HuH-7 (cell line): ENCODE measurements around the gene U2AF1L4.

Experiments
- DNase-seq: peaks from one replicate; pipeline ENCODE4 v3.0.0; 2011; ENCODE audit warnings: low spot score

Gene U2AF1L4

DNA sequence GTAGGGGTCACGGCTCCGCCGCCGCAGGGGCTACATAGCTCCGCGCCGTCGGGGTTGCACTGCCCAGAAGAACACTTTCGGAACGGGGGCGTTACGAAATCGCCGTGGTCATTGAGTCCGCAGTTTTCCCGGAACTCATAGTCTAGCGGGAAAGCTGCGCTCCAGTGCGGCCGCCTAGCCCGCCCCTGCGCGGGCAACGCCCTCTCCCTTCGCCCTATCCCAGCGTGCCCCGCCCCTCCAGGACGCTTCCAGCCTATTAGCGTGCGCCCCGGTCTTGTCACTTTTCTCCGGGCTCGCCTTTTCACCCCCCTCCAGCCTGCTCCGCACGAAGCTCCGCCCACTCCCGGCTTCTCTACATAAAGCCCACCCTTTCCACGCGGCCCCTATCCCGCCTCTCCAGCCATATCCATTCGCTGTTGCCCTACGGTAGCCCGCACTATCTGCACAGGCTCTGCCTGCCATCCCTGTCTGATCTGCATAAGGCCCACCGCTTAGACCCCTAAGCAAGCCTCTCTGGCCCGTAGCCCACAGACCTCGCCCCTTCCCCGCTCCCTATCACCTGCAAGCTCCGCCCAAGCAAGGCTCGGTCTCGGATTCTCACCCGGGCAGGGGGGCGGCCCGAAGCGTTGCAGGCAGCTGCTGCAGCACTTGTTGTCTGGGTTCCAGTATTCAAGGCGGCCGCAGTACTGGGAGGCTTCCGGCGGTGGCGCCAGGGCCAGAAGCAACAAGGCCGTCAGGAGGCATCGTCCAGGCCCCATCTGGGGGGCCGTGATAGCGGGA lies 4.6 kb downstream of the U2AF1L4 start:
- peak; percentile 100 for DNase-seq

DNA sequence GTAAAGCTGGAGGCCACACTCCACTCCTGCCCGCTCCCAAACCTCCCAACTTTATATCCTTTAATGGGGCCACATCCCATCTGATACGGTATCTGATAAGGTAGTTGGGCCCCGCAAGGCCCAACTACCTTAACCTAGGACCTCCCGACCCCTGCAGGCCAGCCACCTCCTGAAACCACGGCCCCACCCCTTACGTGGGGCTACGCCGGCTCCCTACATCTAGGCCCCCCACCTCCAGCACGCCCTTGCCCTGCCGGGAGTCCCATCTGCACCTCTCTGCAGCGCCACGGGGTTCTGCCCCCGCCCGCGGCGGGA lies 5.2 kb downstream of the U2AF1L4 start:
- DNase-seq, result no peak

DNA sequence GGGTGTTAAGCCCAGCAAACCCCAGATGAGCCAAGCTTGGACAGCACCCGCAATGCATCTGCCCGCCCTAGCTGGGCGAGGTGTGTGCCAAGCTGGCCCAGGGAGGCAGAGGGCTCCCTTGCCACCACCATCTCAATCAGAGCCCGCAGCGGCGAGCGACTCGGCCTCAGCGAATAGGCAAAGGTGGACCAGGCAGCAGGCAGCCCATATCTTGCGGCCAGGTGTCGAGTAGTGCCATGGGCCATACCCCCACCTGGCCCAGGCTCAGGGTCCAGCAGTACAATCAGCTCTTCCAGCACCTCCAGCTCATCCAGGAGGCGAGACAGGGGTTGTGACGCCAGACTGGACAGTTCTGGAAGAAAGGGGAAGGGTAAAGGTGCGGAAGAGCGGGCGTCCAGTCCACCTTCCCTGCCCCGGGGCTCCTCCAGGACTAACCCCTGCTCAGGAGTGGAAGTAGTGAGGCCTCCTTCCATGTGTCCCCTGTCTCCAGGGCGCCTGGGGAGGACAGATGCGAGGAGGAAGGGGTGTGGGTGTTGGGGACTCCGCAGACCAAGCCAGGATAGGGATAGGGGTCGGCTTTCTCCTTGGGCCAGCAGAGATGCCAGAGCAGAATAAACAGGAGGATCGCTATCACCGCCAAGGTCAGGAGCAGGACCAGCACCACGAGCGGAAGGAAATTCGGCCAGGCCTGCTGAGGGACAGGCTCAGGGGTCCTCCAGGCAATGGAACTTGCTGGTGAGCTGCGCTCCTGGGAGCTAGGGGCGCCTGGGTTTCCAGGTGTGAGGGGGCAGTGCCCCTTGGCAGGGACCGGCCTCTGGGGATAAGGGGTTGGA lies 5.7 kb downstream of the U2AF1L4 start:
- no peak for DNase-seq

DNA sequence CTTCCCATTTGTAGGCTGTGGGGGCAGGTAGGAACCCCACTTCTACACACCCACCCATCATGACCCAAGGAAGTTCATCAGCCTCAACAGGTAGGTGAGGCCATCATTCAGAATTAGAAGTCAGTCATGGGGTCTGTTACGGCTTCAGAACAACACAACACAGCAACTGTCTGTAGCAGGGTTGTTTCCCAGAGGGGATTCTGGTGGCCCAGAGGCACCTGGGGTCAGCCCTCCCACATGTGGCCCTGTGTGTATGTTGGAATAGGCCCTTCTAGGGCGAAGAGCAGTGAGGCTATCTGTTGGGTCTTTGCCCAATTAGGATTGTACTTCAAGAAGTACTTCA lies 6.4 kb downstream of the U2AF1L4 start:
- no peak for DNase-seq

DNA sequence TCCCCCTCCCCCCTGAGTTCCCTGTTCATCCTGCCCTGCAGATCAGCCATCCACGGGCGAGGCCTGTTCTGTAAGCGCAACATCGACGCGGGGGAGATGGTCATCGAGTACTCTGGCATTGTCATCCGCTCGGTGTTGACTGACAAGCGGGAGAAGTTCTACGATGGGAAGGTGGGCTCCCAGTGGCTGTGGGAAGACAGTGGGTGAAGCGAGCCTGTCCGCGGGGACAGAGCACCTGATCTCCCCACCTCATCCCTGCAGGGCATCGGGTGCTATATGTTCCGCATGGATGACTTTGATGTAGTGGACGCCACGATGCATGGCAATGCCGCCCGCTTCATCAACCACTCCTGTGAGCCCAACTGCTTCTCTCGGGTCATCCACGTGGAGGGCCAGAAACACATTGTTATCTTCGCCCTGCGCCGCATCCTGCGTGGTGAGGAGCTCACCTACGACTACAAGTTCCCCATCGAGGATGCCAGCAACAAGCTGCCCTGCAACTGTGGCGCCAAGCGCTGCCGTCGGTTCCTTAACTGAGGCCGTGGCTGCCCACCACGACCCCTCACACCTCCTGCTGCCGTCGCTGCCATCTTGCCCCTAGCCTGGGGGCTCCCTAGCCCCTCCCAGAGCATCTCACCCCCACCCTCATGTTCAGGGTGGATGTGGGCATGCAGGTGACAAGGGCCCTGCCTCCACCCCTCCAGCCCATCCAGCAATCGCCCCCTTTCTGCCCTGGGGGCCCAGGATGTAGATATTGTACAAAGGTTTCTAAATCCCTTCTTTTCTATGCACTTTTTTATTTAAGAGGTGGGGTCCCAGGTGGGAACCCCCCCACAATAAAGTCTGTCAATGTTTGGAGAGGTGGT lies 7.0 kb downstream of the U2AF1L4 start:
- DNase-seq, result no peak

DNA sequence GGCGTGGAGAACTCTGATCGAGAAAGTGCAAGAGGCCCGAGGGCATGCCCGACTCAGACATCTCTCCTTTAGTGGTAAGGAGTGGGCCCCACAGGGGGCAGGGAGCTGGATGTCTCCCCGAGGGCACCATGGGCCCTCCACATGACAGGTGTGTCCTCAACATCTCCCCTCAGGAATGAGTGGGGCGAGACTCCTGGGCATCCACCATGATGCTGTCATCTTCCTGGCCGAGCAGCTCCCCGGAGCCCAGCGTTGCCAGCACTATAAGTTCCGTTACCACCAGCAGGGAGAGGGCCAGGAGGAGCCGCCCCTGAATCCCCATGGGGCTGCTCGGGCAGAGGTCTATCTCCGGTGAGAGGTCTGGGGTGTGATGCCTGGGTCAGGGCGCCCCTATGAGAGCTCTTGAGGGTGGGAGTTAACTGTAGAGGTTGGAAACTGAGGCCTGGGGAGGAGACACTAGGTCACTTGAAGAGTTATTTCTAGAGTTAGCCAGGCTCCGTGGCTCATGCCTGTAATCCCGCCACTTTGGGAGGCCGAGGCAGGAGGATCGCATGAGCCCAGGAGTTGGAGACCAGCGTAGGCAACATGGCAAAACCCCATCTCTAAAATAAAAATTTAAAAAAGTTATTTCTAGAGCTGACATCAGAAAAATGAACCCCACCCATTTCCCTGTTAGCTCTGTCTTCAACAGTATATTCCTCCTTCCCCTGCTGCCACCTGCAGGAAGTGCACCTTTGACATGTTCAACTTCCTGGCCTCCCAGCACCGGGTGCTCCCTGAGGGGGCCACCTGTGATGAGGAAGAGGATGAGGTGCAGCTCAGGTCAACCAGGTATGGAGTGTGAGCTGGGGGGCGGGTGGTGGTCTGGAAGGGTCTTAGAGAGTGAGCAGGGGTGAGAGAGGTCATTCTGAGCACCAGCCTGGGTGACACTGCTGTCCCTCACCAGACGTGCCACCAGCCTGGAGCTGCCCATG lies 8.0 kb downstream of the U2AF1L4 start:
- peak; percentile 67 for DNase-seq

DNA sequence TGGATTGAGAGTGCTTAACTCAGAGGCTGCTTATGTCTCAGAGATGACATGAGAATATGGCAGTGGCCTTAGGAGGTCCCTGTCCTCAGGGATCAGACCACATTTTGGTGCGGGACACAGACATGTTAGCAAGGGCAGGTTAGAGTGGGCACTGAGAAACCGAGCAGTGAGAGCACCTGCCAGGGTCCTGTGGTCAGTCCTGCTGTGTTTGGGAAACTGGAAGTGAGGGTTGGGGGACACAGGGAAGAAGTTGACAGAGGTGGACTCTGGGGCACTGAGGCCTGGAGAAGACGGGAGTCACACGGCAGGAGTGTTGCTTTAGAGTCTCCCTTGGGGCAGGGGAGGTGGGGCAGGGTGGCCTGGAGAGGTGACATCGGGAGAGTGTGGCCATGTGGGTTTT lies 10.3 kb downstream of the U2AF1L4 start:
- DNase-seq, result no peak

DNA sequence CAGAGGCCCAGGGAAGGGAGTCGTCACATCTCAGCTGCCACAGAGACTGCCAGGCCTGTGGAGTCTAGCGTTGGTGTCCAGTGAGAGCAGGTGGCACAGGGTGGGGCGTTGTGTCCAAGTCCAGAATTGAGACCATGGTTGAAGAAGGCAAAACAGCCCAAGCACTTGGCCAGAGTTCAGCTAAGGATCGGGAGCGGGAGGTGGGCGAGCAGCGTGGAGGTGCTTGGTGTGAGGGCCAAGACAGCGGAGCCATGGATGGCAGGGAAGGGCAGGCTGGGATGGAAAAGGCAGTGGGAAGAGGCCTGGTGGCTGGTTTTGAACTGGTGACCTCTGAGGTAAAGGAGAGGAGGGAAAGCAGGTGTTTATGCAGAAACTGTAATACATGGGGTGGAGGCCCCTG lies 10.9 kb downstream of the U2AF1L4 start:
- DNase-seq, result no peak

DNA sequence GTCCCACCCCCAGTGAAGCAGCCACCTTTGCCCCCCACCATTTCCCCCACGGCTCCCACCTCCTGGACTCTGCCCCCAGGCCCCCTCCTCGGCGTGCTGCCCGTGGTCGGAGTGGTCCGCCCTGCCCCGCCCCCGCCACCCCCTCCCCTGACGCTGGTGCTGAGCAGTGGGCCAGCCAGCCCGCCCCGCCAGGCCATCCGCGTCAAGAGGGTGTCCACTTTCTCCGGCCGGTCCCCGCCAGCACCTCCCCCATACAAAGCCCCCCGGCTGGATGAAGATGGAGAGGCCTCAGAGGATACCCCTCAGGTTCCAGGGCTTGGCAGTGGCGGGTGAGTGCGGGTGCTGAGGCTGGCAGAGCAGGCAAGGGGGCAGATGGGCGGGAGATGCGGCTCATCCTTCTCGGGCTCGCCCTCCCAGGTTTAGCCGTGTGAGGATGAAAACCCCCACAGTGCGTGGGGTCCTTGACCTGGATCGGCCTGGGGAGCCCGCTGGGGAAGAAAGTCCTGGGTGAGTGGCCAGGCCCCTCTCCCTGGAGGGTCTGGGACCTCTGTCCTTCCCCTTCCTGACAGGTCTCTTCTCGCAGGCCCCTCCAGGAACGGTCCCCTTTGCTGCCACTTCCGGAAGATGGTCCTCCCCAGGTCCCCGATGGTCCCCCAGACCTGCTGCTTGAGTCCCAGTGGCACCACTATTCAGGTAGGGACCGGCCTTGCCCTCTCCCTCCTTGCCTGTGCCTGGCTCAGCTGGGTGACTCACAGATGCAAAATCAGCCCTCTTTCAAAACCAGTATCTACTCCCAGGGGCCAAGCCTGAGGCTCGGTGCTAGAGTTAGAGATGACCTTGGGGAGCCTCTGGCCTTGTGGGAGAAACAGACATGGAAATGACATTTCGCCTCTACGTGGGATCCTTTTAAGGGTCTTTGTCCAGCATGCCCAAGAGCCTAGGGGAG lies 11.8 kb downstream of the U2AF1L4 start:
- no peak for DNase-seq

DNA sequence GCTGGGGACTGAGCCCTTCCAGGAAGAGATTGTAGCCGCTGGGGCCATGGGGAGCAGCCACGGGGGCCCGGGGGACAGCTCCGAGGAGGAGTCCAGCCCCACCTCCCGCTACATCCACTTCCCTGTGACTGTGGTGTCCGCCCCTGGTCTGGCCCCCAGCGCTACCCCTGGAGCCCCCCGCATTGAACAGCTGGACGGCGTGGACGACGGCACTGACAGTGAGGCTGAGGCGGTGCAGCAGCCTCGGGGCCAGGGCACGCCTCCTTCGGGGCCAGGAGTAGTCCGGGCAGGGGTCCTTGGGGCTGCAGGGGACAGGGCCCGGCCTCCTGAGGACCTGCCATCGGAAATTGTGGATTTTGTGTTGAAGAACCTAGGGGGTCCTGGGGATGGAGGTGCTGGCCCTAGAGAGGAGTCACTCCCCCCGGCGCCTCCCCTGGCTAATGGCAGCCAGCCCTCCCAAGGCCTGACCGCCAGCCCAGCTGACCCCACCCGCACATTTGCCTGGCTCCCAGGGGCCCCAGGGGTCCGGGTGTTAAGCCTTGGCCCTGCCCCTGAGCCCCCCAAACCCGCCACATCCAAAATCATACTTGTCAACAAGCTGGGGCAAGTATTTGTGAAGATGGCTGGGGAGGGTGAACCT lies 12.6 kb downstream of the U2AF1L4 start:
- no peak for DNase-seq

DNA sequence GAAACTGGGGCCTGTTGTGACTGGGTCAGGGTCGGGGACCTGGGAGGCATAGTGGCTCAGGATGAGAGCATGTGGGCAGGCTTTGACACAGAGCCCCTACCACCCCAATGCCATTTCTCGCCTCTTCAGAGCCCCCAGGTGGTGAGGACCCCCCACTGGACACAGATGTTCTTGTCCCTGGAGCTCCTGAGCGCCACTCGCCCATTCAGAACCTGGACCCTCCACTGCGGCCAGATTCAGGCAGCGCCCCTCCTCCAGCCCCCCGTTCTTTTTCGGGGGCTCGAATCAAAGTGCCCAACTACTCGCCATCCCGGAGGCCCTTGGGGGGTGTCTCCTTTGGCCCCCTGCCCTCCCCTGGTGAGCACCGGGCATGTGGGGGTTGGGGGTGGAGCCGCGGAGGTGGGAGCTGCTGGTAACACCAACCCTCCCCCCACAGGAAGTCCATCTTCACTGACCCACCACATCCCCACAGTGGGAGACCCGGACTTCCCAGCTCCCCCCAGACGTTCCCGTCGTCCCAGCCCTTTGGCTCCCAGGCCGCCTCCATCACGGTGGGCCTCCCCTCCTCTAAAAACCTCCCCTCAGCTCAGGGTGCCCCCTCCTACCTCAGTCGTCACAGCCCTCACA lies 13.3 kb downstream of the U2AF1L4 start:
- no peak for DNase-seq

DNA sequence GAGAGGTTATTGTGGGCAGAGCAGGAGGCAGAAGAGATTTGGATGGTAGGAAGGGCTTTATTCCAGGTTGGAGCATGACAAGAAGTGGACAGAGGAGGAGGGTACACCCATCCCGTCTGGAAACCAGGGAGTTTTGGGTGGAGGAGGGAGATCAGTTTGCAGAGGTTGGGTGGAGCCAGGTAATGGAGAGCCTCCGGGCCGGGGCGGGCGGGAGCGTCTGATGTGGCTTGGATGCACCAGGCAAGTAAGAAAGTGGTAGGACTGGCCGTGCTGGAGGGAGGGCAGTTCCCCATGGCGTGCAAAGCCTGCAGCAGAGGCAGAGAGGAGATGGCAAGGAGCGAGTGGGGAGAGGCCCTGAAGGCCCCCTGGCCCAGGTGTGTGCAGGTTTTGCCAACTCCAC lies 13.9 kb downstream of the U2AF1L4 start:
- DNase-seq, result no peak

DNA sequence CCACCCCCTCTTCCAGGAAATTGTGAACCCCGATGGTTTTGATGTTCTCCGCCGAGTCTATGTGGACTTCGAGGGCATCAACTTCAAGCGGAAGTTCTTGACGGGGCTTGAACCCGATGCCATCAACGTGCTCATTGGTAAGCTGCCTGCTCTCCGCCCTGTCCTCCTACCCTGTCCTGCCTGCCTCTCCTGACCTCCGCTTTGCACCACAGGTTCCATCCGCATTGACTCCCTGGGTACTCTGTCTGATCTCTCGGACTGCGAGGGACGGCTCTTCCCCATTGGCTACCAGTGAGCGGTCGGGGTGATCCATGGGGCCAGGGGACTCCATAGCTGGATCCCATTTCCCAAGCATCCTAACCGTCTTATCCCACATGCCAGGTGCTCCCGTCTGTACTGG lies 14.9 kb downstream of the U2AF1L4 start:
- no peak for DNase-seq

DNA sequence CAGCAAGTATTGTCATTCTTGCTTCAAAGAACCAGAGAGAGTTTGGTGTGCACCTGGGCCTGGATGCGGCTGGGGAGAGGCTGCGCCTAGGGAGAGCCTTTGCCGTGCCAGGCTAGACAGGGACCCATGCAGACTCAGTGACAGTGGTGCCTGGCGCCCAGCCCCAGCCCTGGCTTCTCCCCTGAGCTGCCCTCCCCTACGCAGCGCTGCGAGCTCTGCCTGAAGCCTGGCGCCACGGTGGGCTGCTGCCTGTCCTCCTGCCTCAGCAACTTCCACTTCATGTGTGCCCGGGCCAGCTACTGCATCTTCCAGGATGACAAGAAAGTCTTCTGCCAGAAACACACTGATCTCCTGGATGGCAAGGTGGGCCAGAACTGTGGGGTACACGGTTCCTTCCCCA lies 15.5 kb downstream of the U2AF1L4 start:
- no peak for DNase-seq

DNA sequence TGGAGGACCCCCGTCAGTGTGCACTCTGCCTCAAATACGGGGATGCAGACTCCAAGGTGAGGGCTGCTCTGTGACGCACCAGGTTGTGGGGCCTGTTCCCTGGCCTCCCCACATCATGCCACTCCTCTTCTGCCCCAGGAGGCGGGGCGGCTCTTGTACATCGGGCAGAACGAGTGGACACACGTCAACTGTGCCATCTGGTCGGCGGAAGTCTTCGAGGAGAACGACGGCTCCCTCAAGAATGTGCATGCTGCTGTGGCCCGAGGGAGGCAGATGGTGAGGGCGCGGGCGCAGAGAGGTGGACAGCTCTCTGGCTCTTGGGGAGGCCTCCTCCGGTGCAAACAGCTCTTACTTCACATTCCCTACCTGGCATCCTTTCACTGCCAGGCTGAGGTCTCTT lies 16.2 kb downstream of the U2AF1L4 start:
- DNase-seq, result no peak

DNA sequence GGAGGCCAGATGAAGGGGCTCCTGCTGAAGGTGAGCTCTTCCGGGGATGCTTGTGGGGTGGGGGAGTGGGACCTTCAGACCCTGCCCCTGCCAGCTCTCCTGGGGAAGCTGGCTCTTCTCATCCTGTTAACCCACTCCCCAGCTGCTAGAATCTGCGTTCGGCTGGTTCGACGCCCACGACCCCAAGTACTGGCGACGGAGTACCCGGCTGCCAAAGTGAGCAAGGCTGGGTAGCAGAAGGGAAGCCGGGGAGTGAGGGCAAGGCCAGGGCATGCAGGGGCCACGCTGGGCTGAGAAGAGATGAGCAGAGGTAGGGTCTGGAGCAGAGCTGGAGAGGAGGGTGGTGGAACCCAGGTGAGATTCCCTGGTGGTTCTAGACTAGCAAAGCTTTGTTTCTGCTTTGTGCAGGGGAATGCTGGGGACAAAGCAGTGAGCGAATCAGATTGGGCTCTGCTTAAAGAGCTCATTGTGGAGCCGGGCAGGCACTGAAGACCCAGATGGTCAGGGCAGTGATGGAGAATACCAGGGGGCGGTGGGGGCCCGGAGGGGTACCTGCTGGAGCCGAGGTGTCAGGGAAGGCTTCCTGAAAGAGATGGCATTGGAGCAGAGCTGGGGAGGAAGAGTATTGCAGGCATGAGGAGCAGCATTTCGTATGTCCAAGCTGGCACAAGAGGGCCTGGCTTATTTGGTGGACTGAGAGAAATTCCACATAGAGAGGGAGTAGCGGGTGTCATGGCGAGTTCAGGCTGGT lies 17.1 kb downstream of the U2AF1L4 start:
- DNase-seq, result no peak

DNA sequence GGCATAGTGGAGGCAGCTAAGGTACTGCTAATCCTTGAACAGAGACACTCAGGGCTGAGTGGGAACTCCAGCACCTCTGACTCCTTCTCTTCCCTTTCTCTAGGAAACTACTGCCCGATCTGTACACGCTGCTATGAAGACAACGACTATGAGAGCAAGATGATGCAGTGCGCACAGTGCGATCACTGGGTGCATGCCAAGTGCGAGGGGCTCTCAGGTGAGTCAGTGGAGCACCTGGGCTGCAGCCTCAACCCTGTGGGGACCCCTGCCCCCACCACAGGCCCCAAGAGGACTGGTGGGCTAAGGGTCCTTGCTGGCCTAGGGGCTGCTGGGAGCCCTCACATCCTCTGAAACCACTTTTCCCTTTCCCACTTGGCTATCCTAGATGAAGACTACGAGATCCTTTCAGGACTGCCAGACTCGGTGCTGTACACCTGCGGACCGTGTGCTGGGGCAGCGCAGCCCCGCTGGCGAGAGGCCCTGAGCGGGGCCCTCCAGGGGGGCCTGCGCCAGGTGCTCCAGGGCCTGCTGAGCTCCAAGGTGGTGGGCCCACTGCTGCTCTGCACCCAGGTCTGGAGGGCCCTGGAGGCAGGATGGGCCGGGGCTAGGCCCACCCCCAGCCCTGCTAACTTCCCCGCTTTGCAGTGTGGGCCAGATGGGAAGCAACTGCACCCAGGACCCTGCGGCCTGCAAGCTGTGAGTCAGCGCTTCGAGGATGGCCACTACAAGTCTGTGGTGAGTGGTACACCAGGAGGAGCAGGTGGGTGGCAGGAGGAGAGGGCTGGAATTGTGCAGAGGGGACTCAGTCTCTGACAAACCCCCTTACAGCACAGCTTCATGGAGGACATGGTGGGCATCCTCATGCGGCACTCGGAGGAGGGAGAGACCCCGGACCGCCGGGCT lies 17.9 kb downstream of the U2AF1L4 start:
- no peak for DNase-seq
